OCI-M2 (cell line): ENCODE results near the gene TAF4B.
"Not testable (repeated sequence)": the region's sequence is repeated elsewhere in the genome, so short reads cannot be mapped to it uniquely, and the experiment has no call there.

ENCODE experiments used
- DNase-seq: peaks from one replicate; lab custom pipeline; 2025; ENCODE audit not compliant: unreplicated experiment; lab: John Stamatoyannopoulos, UW

TAF4B gene

GRCh38 chr18:26421503-26421902 is 195.3 kb downstream of the TAF4B start:
- DNase-seq, result no peak

GRCh38 chr18:26421931-26422330 is 195.7 kb downstream of the TAF4B start:
- DNase-seq, result no peak

- no peak for DNase-seq
These were observed 196.4 kb downstream of the TAF4B start for GRCh38 chr18:26422472-26423162.

- no peak for DNase-seq
These were observed 198.3 kb downstream of the TAF4B start for GRCh38 chr18:26424428-26425147.

- no peak for DNase-seq
These were observed 198.9 kb downstream of the TAF4B start for GRCh38 chr18:26425148-26425531.

GRCh38 chr18:26429535-26430226 is 203.4 kb downstream of the TAF4B start:
- no peak for DNase-seq

- no peak for DNase-seq
These were observed 206.6 kb downstream of the TAF4B start for GRCh38 chr18:26432651-26433424.

- DNase-seq, result no peak
These were observed 208.6 kb downstream of the TAF4B start for GRCh38 chr18:26434887-26435286.

- DNase-seq, result no peak
These were observed 209.3 kb downstream of the TAF4B start for GRCh38 chr18:26435415-26436095.

GRCh38 chr18:26436176-26437051 is 210.2 kb downstream of the TAF4B start:
- no peak for DNase-seq

GRCh38 chr18:26437634-26438033 is 211.4 kb downstream of the TAF4B start:
- not testable (repeated sequence) for DNase-seq

GRCh38 chr18:26438980-26439379 is 212.7 kb downstream of the TAF4B start:
- no peak for DNase-seq

GRCh38 chr18:26439537-26439936 is 213.3 kb downstream of the TAF4B start:
- no peak for DNase-seq

GRCh38 chr18:26440644-26441043 is 214.4 kb downstream of the TAF4B start:
- no peak for DNase-seq
